ENCODE data around the gene PLIN5.

Gene PLIN5

DNA sequence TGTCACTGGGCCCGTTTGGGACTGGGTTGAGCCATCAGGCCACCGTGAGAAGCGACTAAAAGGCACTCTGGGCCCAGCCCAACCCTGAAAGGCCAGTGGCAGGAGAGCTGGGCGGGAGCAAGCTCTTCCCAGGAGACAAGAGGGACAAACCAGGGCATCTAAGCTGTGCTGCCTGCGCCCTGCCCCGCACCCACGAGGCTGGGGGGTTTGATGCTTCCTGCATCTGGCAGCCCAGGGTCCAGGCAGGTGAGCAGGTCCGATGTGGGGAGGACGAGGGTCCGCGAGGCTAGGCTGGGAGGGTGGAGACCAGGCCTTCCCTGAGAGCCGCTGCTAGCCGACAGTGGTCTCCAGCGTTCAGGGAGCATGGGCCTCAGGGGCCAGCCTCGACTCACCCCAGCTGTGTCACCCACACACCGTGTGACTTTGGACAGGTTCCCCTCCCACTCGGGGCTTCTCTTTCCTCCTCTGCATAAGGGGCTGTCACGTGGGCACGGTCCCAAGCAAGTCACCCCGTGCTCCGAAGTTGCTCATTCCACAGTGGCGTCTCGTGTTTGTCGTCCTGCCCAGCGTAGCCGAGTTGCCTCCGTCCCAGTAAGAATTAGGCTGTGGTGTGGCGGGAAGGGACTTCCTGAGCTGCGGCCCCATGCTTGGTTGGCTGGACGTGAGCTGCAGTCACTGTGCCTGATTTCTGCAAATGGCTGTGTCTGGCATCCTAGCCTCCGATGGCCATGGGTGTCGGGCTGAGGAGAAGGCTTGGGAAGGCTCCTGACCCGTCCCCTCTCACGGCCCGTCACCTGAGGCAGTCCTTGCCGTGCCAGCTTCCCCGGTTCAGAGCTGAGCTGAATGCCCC, 32.5 kb downstream of the PLIN5 start:
- H2BK5ac ChIP-seq (ENCODE audit: low read depth, low read length, poor library complexity), result no peak overlapping the region
- peaks cover 76 to 78% of the 10 kb centered on the region in 2 experiments for H3K36me3 ChIP-seq (ENCODE audit: control insufficient read depth in 1 of 2, insufficient read depth in 2 of 2, low read length in 2 of 2)
- no peak overlapping the region for H2BK12ac ChIP-seq (ENCODE audit: low read length)
- no CpG with 5 or more reads among the region's 37 CpGs for WGBS (ENCODE audit: extremely low coverage, insufficient coverage, insufficient read length)
- H3K27me3 ChIP-seq (ENCODE audit: insufficient read depth, low read length), result no peaks in the 10 kb centered on the region
- H2AK5ac ChIP-seq (ENCODE audit: low read length), result no peak overlapping the region
- H3K9ac ChIP-seq (ENCODE audit: low read length), result no peak overlapping the region
- H3K4me2 ChIP-seq (ENCODE audit: low read length), result no peak overlapping the region
- H3K4ac ChIP-seq (ENCODE audit: low read depth, low read length), result no peak overlapping the region
- H2AFZ ChIP-seq (ENCODE audit: insufficient read depth, low read length, poor library complexity), result no peak overlapping the region
- H2BK120ac ChIP-seq (ENCODE audit: insufficient read depth, low read length, poor library complexity), result no peak overlapping the region
- H4K8ac ChIP-seq (ENCODE audit: low read depth, low read length), result no peak overlapping the region
- no peak overlapping the region for H3K14ac ChIP-seq (ENCODE audit: low read length)
- H4K12ac ChIP-seq (ENCODE audit: low read depth, low read length), result no peak overlapping the region
- H4K91ac ChIP-seq (ENCODE audit: low read depth, low read length), result no peak overlapping the region
- no peak overlapping the region for H3K23ac ChIP-seq (ENCODE audit: low read length)
- no peak overlapping the region for H3K4me3 ChIP-seq (ENCODE audit: low read depth, low read length)
- no peaks in the 10 kb centered on the region for H3K79me1 ChIP-seq (ENCODE audit: low read length)
- H3K27ac ChIP-seq (ENCODE audit: low read depth, low read length), result no peak overlapping the region
- no peaks in the 10 kb centered on the region for H3K4me1 ChIP-seq (ENCODE audit: control insufficient read depth in 1 of 2, insufficient read depth in 2 of 2, low read length in 2 of 2)
- H3K9me3 ChIP-seq (ENCODE audit: insufficient read depth, low read depth, low read length), result no peaks in the 10 kb centered on the region
- H3K18ac ChIP-seq (ENCODE audit: low read length), result no peak overlapping the region
- DNase-seq, result no peak
- H3K79me2 ChIP-seq (ENCODE audit: control insufficient read depth, insufficient read depth, low read length, poor library complexity), result no peaks in the 10 kb centered on the region

DNA sequence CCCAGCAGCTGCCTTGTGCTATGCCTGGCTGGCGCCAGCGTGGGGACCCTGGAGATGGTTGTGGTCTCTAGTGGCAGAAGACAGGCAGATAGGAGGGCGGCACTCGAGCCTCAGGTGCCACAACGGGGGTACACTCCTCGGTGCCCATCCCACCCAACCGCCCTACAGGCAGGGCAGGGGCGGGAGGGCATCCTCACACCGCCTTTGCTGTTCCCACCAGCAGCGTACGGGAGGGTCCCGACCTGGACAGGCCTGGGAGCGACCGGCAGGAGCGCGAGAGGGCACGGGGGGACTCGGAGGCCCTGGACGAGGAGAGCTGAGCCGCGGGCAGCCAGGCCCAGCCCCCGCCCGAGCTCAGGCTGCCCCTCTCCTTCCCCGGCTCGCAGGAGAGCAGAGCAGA, 33.3 kb downstream of the PLIN5 start:
- H3K9ac ChIP-seq (ENCODE audit: low read length), result no peak overlapping the region
- H3K27ac ChIP-seq (ENCODE audit: low read depth, low read length), result no peak overlapping the region
- no peak overlapping the region for H2AK5ac ChIP-seq (ENCODE audit: low read length)
- H3K27me3 ChIP-seq (ENCODE audit: insufficient read depth, low read length), result no peaks in the 10 kb centered on the region
- H2BK5ac ChIP-seq (ENCODE audit: low read depth, low read length, poor library complexity), result no peak overlapping the region
- H2BK12ac ChIP-seq (ENCODE audit: low read length), result no peak overlapping the region
- no peak overlapping the region for H4K12ac ChIP-seq (ENCODE audit: low read depth, low read length)
- no peak overlapping the region for H4K91ac ChIP-seq (ENCODE audit: low read depth, low read length)
- no CpG with 5 or more reads among the region's 25 CpGs for WGBS (ENCODE audit: extremely low coverage, insufficient coverage, insufficient read length)
- no peaks in the 10 kb centered on the region for H3K79me1 ChIP-seq (ENCODE audit: low read length)
- H3K4me1 ChIP-seq (ENCODE audit: control insufficient read depth in 1 of 2, insufficient read depth in 2 of 2, low read length in 2 of 2), result no peaks in the 10 kb centered on the region
- no peak overlapping the region for H3K23ac ChIP-seq (ENCODE audit: low read length)
- DNase-seq, result no peak
- no peak overlapping the region for H3K4me3 ChIP-seq (ENCODE audit: low read depth, low read length)
- H4K8ac ChIP-seq (ENCODE audit: low read depth, low read length), result no peak overlapping the region
- H3K4ac ChIP-seq (ENCODE audit: low read depth, low read length), result no peak overlapping the region
- H3K18ac ChIP-seq (ENCODE audit: low read length), result no peak overlapping the region
- H3K36me3 ChIP-seq (ENCODE audit: control insufficient read depth in 1 of 2, insufficient read depth in 2 of 2, low read length in 2 of 2), result peaks cover 77 to 84% of the 10 kb centered on the region in 2 experiments
- H3K9me3 ChIP-seq (ENCODE audit: insufficient read depth, low read depth, low read length), result no peaks in the 10 kb centered on the region
- no peaks in the 10 kb centered on the region for H3K79me2 ChIP-seq (ENCODE audit: control insufficient read depth, insufficient read depth, low read length, poor library complexity)
- no peak overlapping the region for H2AFZ ChIP-seq (ENCODE audit: insufficient read depth, low read length, poor library complexity)
- H3K14ac ChIP-seq (ENCODE audit: low read length), result no peak overlapping the region
- no peak overlapping the region for H3K4me2 ChIP-seq (ENCODE audit: low read length)
- H2BK120ac ChIP-seq (ENCODE audit: insufficient read depth, low read length, poor library complexity), result no peak overlapping the region

DNA sequence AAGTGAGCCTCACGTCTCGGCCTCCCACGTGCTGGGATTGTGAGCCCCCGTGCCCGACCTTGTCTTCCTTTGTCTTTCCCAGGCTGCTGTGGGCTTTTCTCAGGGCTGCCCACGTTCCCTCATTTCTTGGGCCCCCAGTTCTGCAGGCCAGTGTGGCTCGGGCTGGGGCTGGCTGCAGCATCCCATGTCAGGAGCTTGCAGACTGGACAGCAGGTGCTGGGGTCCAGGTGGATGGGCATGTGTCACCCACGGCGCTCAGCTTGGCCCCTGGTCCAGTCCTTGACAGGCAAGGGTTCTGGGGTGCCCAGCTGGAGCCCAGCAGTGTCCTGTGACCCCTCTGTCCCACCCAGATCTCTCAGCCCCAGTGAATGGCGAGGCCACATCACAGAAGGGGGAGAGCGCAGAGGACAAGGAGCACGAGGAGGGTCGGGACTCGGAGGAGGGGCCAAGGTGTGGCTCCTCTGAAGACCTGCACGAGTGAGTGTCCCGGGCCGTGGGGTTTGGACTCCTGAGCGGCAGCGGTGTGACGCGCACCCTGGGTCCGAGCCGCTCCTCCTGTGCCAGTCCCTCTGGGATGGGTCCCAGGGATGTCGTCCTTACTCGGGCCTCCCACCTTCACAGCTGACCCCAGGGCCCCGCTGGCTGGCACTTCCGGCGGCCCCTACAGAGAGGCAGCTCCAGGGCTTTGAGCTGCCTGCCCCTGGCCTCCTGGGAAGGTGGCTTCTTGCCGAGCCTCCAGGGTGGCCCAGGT, 34.0 kb downstream of the PLIN5 start:
- WGBS (ENCODE audit: extremely low coverage, insufficient coverage, insufficient read length), result no CpG with 5 or more reads among the region's 29 CpGs
- Histone ChIP-seq H3K9ac (ENCODE audit: low read length) (no peak overlapping the region), H3K27me3 (ENCODE audit: insufficient read depth, low read length) (no peaks in the 10 kb centered on the region), H2BK12ac (ENCODE audit: low read length) (no peak overlapping the region), H4K91ac (ENCODE audit: low read depth, low read length) (no peak overlapping the region), H3K4me3 (ENCODE audit: low read depth, low read length) (no peak overlapping the region), H3K4me2 (ENCODE audit: low read length) (no peak overlapping the region), H3K4me1 (ENCODE audit: control insufficient read depth in 1 of 2, insufficient read depth in 2 of 2, low read length in 2 of 2) (no peaks in the 10 kb centered on the region), H2AFZ (ENCODE audit: insufficient read depth, low read length, poor library complexity) (no peak overlapping the region), H3K79me2 (ENCODE audit: control insufficient read depth, insufficient read depth, low read length, poor library complexity) (no peaks in the 10 kb centered on the region), H2AK5ac (ENCODE audit: low read length) (no peak overlapping the region), H3K79me1 (ENCODE audit: low read length) (no peaks in the 10 kb centered on the region), H3K9me3 (ENCODE audit: insufficient read depth, low read depth, low read length) (no peaks in the 10 kb centered on the region), H3K18ac (ENCODE audit: low read length) (no peak overlapping the region), H2BK120ac (ENCODE audit: insufficient read depth, low read length, poor library complexity) (no peak overlapping the region), H3K27ac (ENCODE audit: low read depth, low read length) (no peak overlapping the region), H2BK5ac (ENCODE audit: low read depth, low read length, poor library complexity) (no peak overlapping the region), H3K36me3 (ENCODE audit: control insufficient read depth in 1 of 2, insufficient read depth in 2 of 2, low read length in 2 of 2) (peaks cover 79 to 90% of the 10 kb centered on the region in 2 experiments), H3K23ac (ENCODE audit: low read length) (no peak overlapping the region), H4K8ac (ENCODE audit: low read depth, low read length) (no peak overlapping the region), H3K4ac (ENCODE audit: low read depth, low read length) (no peak overlapping the region), H3K14ac (ENCODE audit: low read length) (no peak overlapping the region), H4K12ac (ENCODE audit: low read depth, low read length) (no peak overlapping the region)
- no peak for DNase-seq

- H4K12ac ChIP-seq (ENCODE audit: low read depth, low read length), result no peak overlapping the region
- H2BK12ac ChIP-seq (ENCODE audit: low read length), result no peak overlapping the region
- H3K9me3 ChIP-seq (ENCODE audit: insufficient read depth, low read depth, low read length), result no peaks in the 10 kb centered on the region
- H3K27me3 ChIP-seq (ENCODE audit: insufficient read depth, low read length), result no peaks in the 10 kb centered on the region
- no peak overlapping the region for H3K27ac ChIP-seq (ENCODE audit: low read depth, low read length)
- WGBS (ENCODE audit: extremely low coverage, insufficient coverage, insufficient read length), result no CpG with 5 or more reads among the region's 15 CpGs
- H3K4ac ChIP-seq (ENCODE audit: low read depth, low read length), result no peak overlapping the region
- H3K14ac ChIP-seq (ENCODE audit: low read length), result no peak overlapping the region
- H2BK5ac ChIP-seq (ENCODE audit: low read depth, low read length, poor library complexity), result no peak overlapping the region
- no peak overlapping the region for H3K18ac ChIP-seq (ENCODE audit: low read length)
- peaks cover 75 to 87% of the 10 kb centered on the region in 2 experiments for H3K36me3 ChIP-seq (ENCODE audit: control insufficient read depth in 1 of 2, insufficient read depth in 2 of 2, low read length in 2 of 2)
- DNase-seq, result no peak
- no peak overlapping the region for H2AFZ ChIP-seq (ENCODE audit: insufficient read depth, low read length, poor library complexity)
- no peak overlapping the region for H3K4me3 ChIP-seq (ENCODE audit: low read depth, low read length)
- H3K9ac ChIP-seq (ENCODE audit: low read length), result no peak overlapping the region
- H4K91ac ChIP-seq (ENCODE audit: low read depth, low read length), result no peak overlapping the region
- no peaks in the 10 kb centered on the region for H3K79me2 ChIP-seq (ENCODE audit: control insufficient read depth, insufficient read depth, low read length, poor library complexity)
- H2BK120ac ChIP-seq (ENCODE audit: insufficient read depth, low read length, poor library complexity), result no peak overlapping the region
- H3K4me1 ChIP-seq (ENCODE audit: control insufficient read depth in 1 of 2, insufficient read depth in 2 of 2, low read length in 2 of 2), result no peaks in the 10 kb centered on the region
- no peak overlapping the region for H2AK5ac ChIP-seq (ENCODE audit: low read length)
- H3K79me1 ChIP-seq (ENCODE audit: low read length), result no peaks in the 10 kb centered on the region
- no peak overlapping the region for H4K8ac ChIP-seq (ENCODE audit: low read depth, low read length)
- H3K23ac ChIP-seq (ENCODE audit: low read length), result no peak overlapping the region
- H3K4me2 ChIP-seq (ENCODE audit: low read length), result no peak overlapping the region
Measured at GRCh38 chr19:4499855-4500254, 35.2 kb downstream of the PLIN5 start.
